Lower leg skin (tissue), 4 donors: ENCODE data around the gene ASB1. TPM values are rescaled to one million over a fixed set of nuclear protein-coding genes. Genes with fewer than 3 reads are reported as not detected.

Experiments used
- DNase-seq, 2 donors: peaks; one replicate each; pipeline ENCODE4 v3.0.0-alpha.2; 2019; ENCODE audit warnings: low spot score in 2 of 2
- H3K4me3 ChIP-seq: fragments of 200-600 bp; sonication (generic); 2 replicates; pipeline ENCODE4 v1.5.1; 2017; ENCODE audit warnings: mild to moderate bottlenecking, low read depth; ENCODE audit not compliant: poor library complexity, severe bottlenecking
- POLR2A ChIP-seq, 2 donors: fragments of 450-650 bp; IDR thresholded peaks; one replicate each; pipeline ENCODE4 v1.6.1; 2016 to 2017; ENCODE audit warnings: antibody characterized with exemption in 2 of 2, mild to moderate bottlenecking in 1 of 2, moderate library complexity in 1 of 2
- WGBS, 2 donors: methylation state at CpG; one replicate each; pipeline ENCODE4 v1.1.5; 2018; 5-methylcytosine and 5-hydroxymethylcytosine counted together
- intact Hi-C: fragments of 100-400 bp; cut with DNase I; formaldehyde crosslinking; loops from one replicate; pipeline ENCODE4 v1.15.0; 2023; ENCODE audit warnings: low total_unique reads
- total RNA-seq, 4 donors: library from RNA; depleted of rRNA; stranded (reverse); fragments of >200 nt; gene quantifications; one replicate each; pipeline ENCODE4 v1.1.0, GENCODE V29; 2016
- TF ChIP-seq, protein P1 (sequence below), 3 donors: fragments of 450-650 bp; IDR thresholded peaks; one replicate each; pipeline ENCODE4 v1.5.1; 2016; ENCODE audit warnings: antibody characterized with exemption in 3 of 3, mild to moderate bottlenecking in 3 of 3, moderate library complexity in 2 of 3

The ASB1 gene
- total RNA-seq, 4 donors from 2014 or later = 16.6 to 32.9 (median 21.0) TPM

DNA sequence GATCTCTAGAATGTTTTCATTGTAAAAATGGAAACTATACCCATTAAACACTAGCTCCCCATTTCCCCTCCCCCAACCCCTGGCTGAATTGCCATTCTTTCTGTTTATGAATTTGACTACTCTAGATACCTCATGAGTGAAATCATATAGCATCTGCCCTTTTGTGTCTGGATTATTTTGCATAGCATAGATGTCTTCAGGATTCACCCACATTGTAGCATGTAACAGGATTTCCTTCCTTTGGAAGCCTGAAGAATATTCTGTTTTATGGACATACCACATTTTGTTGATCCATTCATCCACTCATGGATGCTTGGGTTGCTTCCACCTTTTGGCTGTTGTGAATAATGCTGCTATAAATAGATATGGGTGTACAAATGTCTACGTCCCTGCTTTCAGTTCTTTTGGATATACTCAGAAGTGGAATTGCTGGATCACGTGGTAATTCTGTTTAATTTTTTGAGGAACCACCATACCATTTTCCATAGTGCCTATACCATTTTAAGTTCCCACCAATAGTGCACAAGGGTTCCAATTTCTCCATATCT lies 7.7 kb upstream of the ASB1 start:
- 73% methylated on average over 2 of the region's 2 CpGs for WGBS, 2 donors
- H3K4me3 ChIP-seq = no peak overlapping the region
- intact Hi-C loops = no loop called here
- TF ChIP-seq, protein P1, sequence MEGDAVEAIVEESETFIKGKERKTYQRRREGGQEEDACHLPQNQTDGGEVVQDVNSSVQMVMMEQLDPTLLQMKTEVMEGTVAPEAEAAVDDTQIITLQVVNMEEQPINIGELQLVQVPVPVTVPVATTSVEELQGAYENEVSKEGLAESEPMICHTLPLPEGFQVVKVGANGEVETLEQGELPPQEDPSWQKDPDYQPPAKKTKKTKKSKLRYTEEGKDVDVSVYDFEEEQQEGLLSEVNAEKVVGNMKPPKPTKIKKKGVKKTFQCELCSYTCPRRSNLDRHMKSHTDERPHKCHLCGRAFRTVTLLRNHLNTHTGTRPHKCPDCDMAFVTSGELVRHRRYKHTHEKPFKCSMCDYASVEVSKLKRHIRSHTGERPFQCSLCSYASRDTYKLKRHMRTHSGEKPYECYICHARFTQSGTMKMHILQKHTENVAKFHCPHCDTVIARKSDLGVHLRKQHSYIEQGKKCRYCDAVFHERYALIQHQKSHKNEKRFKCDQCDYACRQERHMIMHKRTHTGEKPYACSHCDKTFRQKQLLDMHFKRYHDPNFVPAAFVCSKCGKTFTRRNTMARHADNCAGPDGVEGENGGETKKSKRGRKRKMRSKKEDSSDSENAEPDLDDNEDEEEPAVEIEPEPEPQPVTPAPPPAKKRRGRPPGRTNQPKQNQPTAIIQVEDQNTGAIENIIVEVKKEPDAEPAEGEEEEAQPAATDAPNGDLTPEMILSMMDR (IDR thresholded peaks at IDR 0.05) = no peak
- no peak for TF ChIP-seq POLR2A (IDR thresholded peaks at IDR 0.05)
- DNase-seq = no peak

DNA sequence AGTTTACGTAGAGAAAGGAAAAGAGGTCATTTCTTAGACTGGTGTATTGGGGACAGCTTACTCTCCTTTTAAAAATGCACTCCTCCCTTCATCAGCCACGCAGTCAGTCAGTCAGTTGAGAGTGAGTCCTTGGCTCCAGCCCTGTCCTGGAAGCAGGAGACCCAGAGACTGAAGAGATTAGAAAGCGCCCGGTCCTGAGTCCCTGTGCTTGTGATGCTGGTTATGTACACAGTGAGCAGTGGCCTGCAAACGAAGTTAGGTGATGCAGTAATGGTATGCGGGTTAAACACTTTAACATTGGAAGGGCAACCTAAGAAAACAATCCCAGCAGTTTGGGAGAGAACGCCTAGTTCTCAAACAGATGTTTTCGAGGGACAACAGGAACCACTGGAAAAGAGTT lies 6.3 kb upstream of the ASB1 start:
- WGBS, 2 donors = 66 to 72% methylated on average over 8 of the region's 8 CpGs
- DNase-seq = no peak
- no peak overlapping the region for H3K4me3 ChIP-seq
- intact Hi-C loops = no loop called here
- no peak for TF ChIP-seq POLR2A (IDR thresholded peaks at IDR 0.05)
- TF ChIP-seq, protein P1 (IDR thresholded peaks at IDR 0.05) = no peak

DNA sequence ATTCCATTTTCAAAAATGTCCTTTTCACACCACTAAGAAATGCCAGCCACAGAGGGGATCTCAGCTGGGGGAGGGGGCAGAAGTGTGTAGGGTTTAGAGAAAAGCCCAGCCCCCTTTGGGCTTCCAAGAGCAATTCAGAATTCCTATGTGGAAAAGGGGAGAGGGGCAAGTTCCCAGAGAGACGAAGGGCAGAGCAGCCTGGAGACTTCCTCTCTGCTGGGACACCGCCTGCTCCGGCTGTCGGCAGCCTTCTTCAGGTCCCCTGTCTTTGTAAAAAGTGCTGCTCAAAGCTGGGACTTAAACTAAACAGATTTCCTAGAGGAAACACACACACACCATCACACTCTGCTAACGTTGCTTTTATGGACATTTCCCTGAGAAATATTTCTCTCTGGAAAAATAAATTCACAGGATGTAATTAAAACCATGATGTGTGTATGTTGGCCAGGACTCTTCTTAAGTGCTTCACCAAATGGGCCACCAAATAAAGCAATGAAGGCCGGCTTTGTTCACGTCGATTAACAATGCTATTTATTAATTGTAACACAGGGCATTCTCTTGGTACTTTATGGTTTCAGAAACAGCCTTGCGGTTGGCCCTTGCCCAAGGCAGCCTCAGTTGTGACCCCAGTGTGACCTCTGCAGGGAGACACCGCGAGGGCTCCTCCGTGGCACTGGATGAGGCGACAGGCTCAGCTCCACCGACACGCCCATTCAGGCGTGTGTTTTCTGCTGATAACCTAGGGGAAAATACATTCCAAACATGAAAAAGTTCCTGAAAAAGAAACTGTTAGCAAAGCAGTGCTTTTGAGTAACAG lies 5.6 kb upstream of the ASB1 start:
- TF ChIP-seq, protein P1 (IDR thresholded peaks at IDR 0.05) = no peak
- no peak for TF ChIP-seq POLR2A (IDR thresholded peaks at IDR 0.05)
- DNase-seq = no peak

DNA sequence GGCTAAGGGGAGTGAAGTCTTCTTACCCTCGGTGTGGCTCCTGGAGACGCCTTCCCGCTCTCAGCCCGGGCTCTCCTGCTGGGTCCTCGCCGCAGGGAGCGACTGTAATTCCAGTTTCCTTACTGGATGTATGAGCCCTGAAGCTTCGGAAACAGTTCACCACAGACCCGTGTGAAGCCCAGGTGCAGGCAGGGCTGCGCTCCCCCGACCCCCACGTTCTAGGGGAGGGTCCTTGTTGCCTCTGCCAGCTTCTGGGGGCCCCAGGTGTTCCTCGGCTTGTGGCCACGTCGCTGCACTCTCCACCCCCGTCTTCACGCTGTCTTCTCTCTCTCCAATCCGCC lies 5.1 kb upstream of the ASB1 start:
- 63 to 66% methylated on average over 18 of the region's 18 CpGs for WGBS, 2 donors
- no peak overlapping the region for H3K4me3 ChIP-seq
- intact Hi-C loops = no loop called here
- TF ChIP-seq, protein P1 (IDR thresholded peaks at IDR 0.05) = no peak
- no peak for TF ChIP-seq POLR2A (IDR thresholded peaks at IDR 0.05)
- no peak for DNase-seq

More for the DNA sequence above, 5.6 kb upstream of the ASB1 start:
- H3K4me3 ChIP-seq = no peak overlapping the region
- WGBS, 2 donors = 34 to 37% methylated on average over 16 of the region's 16 CpGs
- intact Hi-C loops = no loop called here

DNA sequence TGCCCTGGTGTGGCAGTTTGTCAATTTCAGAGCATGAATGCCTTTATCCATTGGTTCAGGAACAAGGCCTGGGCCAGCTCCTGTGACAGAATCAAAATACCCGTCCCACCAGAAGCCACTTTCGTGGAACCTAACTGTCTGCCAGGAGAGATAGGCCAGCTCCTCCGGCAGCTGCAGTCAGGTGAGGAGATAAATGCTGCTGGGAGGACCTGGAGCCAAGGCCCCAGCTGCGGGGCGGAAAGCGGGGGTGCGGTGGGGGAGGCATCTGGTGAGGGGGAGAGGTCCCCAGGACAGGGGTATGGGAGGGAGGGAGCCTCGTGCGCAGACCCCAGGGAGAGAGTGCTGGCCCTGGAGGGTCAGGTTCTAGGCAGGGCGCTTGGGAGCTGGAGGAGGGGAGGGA lies 4.4 kb upstream of the ASB1 start:
- intact Hi-C loops = no loop called here
- no peak for DNase-seq
- H3K4me3 ChIP-seq = no peak overlapping the region
- 90 to 91% methylated on average over 10 of the region's 10 CpGs for WGBS, 2 donors
- TF ChIP-seq POLR2A (IDR thresholded peaks at IDR 0.05) = no peak
- TF ChIP-seq, protein P1 (IDR thresholded peaks at IDR 0.05) = no peak
